WTC11 (cell line): ENCODE measurements around the gene GNAL. TPM values are rescaled to one million over a fixed set of nuclear protein-coding genes. Genes with fewer than 3 reads are reported as not detected.

Experiments used
- ATAC-seq: fragments of 200-7000 bp; cut with Tn5 transposase; 2 replicates; pipeline ENCODE4 v1.10.0; 2021; ENCODE audit warnings: mild to moderate bottlenecking, moderate library complexity
- CTCF ChIA-PET: fragments of 300-600 bp; sonication (Branson Sonifier 250); formaldehyde crosslinking; loops from one replicate; lab custom pipeline; 2021; ENCODE audit warnings: antibody characterized with exemption; lab: Charles Lee
- POLR2A ChIA-PET: fragments of 350-600 bp; sonication (Branson Sonifier 250); formaldehyde crosslinking; loops from one replicate; lab custom pipeline; 2021; ENCODE audit warnings: antibody characterized with exemption; lab: Charles Lee
- DNase-seq: peaks from one replicate; pipeline ENCODE4 v3.0.0; 2021; ENCODE audit warnings: low spot score
- H3K27ac Mint-ChIP-seq: 2 replicates; pipeline ENCODE4 v1.8.0; 2021; ENCODE audit warnings: mixed read lengths
- H3K27me3 Mint-ChIP-seq: 2 replicates; pipeline ENCODE4 v1.8.0; 2021; ENCODE audit warnings: low read depth, mild to moderate bottlenecking, moderate library complexity, mixed read lengths
- H3K36me3 Mint-ChIP-seq: 2 replicates; pipeline ENCODE4 v1.8.0; 2021; ENCODE audit warnings: mixed read lengths
- H3K4me1 Mint-ChIP-seq: 2 replicates; pipeline ENCODE4 v1.8.0; 2022; ENCODE audit warnings: mixed read lengths
- H3K4me3 Mint-ChIP-seq: 2 replicates; pipeline ENCODE4 v1.8.0; 2021; ENCODE audit warnings: mild to moderate bottlenecking, moderate library complexity, mixed read lengths
- H3K9me3 Mint-ChIP-seq: 2 replicates; pipeline ENCODE4 v1.8.0; 2021; ENCODE audit warnings: mixed read lengths
- FOXK1 ChIP-seq: sonication (generic); formaldehyde crosslinking; IDR thresholded peaks from 2 replicates; pipeline ENCODE4 v1.8.0; 2022; ENCODE audit warnings: mild to moderate bottlenecking, moderate library complexity, missing genetic modification reagents
- FOXP1 ChIP-seq: sonication (generic); formaldehyde crosslinking; IDR thresholded peaks from 2 replicates; pipeline ENCODE4 v1.8.0; 2022; ENCODE audit warnings: missing genetic modification reagents, mild to moderate bottlenecking, moderate library complexity, borderline replicate concordance
- GRHL2 ChIP-seq: fragments of 250-450 bp; sonication (Bioruptor Pico); IDR thresholded peaks from 2 replicates; pipeline ENCODE4 v1.8.0; 2022; ENCODE audit warnings: mild to moderate bottlenecking, moderate library complexity; ENCODE audit not compliant: insufficient replicate concordance, severe bottlenecking
- GTF2I ChIP-seq: fragments of 250-450 bp; sonication (Bioruptor Pico); conservative IDR thresholded peaks from 2 replicates; pipeline ENCODE4 v1.4.0; 2021; ENCODE audit warnings: mild to moderate bottlenecking
- IRF2 ChIP-seq: sonication (generic); formaldehyde crosslinking; IDR thresholded peaks from 2 replicates; pipeline ENCODE4 v1.8.0; 2022; ENCODE audit warnings: low read depth, missing genetic modification reagents, borderline replicate concordance
- NR1H2 ChIP-seq: sonication (generic); formaldehyde crosslinking; IDR thresholded peaks from 2 replicates; pipeline ENCODE4 v1.9.0; 2021; ENCODE audit warnings: mild to moderate bottlenecking, moderate library complexity, missing genetic modification reagents
- OVOL2 ChIP-seq: fragments of 250-450 bp; sonication (Bioruptor Pico); IDR thresholded peaks from 2 replicates; pipeline ENCODE4 v1.9.0; 2021; ENCODE audit warnings: mild to moderate bottlenecking, borderline replicate concordance
- RELA ChIP-seq: sonication (generic); formaldehyde crosslinking; IDR thresholded peaks from 2 replicates; pipeline ENCODE4 v1.8.1; 2022; ENCODE audit warnings: missing genetic modification reagents, mild to moderate bottlenecking, borderline replicate concordance
- SP1 ChIP-seq: sonication (generic); formaldehyde crosslinking; conservative IDR thresholded peaks from 2 replicates; pipeline ENCODE4 v1.8.1; 2022; ENCODE audit warnings: missing genetic modification reagents
- ZNF232 ChIP-seq: sonication (generic); formaldehyde crosslinking; IDR thresholded peaks from 2 replicates; pipeline ENCODE4 v1.8.0; 2022; ENCODE audit warnings: mild to moderate bottlenecking, missing genetic modification reagents
- ZNF317 ChIP-seq: sonication (generic); formaldehyde crosslinking; IDR thresholded peaks from 2 replicates; pipeline ENCODE4 v1.8.1; 2023; ENCODE audit warnings: low read depth, mild to moderate bottlenecking, moderate library complexity, missing genetic modification reagents, borderline replicate concordance
- ZNF396 ChIP-seq: fragments of 250-450 bp; sonication (Bioruptor Pico); IDR thresholded peaks from 2 replicates; pipeline ENCODE4 v1.8.0; 2021; ENCODE audit warnings: mild to moderate bottlenecking, moderate library complexity, borderline replicate concordance
- ZNF671 ChIP-seq: fragments of 250-450 bp; sonication (Bioruptor Pico); IDR thresholded peaks from 2 replicates; pipeline ENCODE4 v1.8.0; 2021; ENCODE audit warnings: mild to moderate bottlenecking
- total RNA-seq: library from RNA; stranded (reverse); gene quantifications from 3 replicates; pipeline ENCODE4 v1.2.3, GENCODE V29; 2021
- TF ChIP-seq, protein P1 (sequence below): fragments of 250-450 bp; sonication (Bioruptor Pico); IDR thresholded peaks from 2 replicates; pipeline ENCODE4 v1.9.0; 2021; ENCODE audit warnings: moderate library complexity, mild to moderate bottlenecking, inconsistent platforms, borderline replicate concordance
- TF ChIP-seq, protein P2 (sequence below): sonication (generic); formaldehyde crosslinking; IDR thresholded peaks from 2 replicates; pipeline ENCODE4 v1.8.1; 2023; ENCODE audit warnings: mild to moderate bottlenecking, missing genetic modification reagents
- TF ChIP-seq, protein P3 (sequence below): sonication (generic); formaldehyde crosslinking; IDR thresholded peaks from 2 replicates; pipeline ENCODE4 v1.8.0; 2022; ENCODE audit warnings: mild to moderate bottlenecking, missing genetic modification reagents
- TF ChIP-seq, protein P4 (sequence below): fragments of 250-450 bp; sonication (Bioruptor Pico); IDR thresholded peaks from 2 replicates; pipeline ENCODE4 v1.9.0; 2021; ENCODE audit warnings: mild to moderate bottlenecking
- TF ChIP-seq, protein P5 (sequence below): sonication (generic); formaldehyde crosslinking; IDR thresholded peaks from 2 replicates; pipeline ENCODE4 v1.8.0; 2022; ENCODE audit warnings: mild to moderate bottlenecking, missing genetic modification reagents
- TF ChIP-seq, protein P6 (sequence below): sonication (generic); formaldehyde crosslinking; IDR thresholded peaks from 2 replicates; pipeline ENCODE4 v1.8.0; 2023; ENCODE audit warnings: missing genetic modification reagents, mild to moderate bottlenecking, borderline replicate concordance
- TF ChIP-seq, protein P7 (sequence below): fragments of 250-450 bp; sonication (Bioruptor Pico); IDR thresholded peaks from 2 replicates; pipeline ENCODE4 v2.1.2; 2022; ENCODE audit warnings: mild to moderate bottlenecking, moderate library complexity

Gene GNAL
- total RNA-seq, 1 experiment from 2014 or later: 22.3 TPM

DNA sequence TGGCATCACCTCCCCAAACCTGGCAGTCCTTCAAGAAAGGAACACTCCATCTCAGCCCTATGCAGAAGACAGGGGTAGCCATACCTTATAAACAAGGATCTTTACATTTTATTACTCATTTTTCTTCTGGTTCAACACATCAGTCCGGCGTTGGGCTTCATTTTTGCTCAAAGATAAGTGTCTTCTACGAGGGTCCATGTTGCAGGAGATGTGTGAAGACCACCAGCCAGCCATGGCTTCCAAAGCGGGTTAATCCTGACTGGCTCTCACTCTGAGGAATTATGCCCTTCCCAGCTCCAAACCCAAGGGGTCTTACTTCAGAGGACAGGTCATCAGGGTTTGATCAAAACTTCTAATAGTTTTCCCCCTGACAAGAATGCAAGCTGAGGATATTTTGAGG, 23.9 kb upstream of the GNAL start:
- Mint-ChIP-seq H3K27ac (no peak overlapping the region), H3K4me3 (no peak overlapping the region), H3K4me1 (peaks cover 33% of the 10 kb centered on the region), H3K36me3 (no peaks in the 10 kb centered on the region), H3K9me3 (no peaks in the 10 kb centered on the region), H3K27me3 (peaks cover 3% of the 10 kb centered on the region)
- ChIA-PET CTCF (interaction anchor here (2.0 to 2.5 kb wide), 3 partner anchors 9 to 374 kb away, joined by 7 to 19 read pairs (median 14); no protein-coding TSS in a partner anchor), POLR2A (no interaction called here)
- no peak for DNase-seq
- ATAC-seq: no peak
- TF ChIP-seq SP1 (CRISPR knock-in tag) (no peak), GTF2I (no peak), NR1H2 (CRISPR knock-in tag) (no peak), ZNF317 (CRISPR knock-in tag) (no peak), RELA (CRISPR knock-in tag) (no peak)
- TF ChIP-seq, protein P1, sequence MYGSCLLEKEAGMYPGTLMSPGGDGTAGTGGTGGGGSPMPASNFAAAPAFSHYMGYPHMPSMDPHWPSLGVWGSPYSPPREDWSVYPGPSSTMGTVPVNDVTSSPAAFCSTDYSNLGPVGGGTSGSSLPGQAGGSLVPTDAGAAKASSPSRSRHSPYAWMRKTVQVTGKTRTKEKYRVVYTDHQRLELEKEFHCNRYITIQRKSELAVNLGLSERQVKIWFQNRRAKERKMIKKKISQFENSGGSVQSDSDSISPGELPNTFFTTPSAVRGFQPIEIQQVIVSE (CRISPR knock-in tag): no peak
- TF ChIP-seq, protein P2, sequence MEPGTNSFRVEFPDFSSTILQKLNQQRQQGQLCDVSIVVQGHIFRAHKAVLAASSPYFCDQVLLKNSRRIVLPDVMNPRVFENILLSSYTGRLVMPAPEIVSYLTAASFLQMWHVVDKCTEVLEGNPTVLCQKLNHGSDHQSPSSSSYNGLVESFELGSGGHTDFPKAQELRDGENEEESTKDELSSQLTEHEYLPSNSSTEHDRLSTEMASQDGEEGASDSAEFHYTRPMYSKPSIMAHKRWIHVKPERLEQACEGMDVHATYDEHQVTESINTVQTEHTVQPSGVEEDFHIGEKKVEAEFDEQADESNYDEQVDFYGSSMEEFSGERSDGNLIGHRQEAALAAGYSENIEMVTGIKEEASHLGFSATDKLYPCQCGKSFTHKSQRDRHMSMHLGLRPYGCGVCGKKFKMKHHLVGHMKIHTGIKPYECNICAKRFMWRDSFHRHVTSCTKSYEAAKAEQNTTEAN (CRISPR knock-in tag): no peak

DNA sequence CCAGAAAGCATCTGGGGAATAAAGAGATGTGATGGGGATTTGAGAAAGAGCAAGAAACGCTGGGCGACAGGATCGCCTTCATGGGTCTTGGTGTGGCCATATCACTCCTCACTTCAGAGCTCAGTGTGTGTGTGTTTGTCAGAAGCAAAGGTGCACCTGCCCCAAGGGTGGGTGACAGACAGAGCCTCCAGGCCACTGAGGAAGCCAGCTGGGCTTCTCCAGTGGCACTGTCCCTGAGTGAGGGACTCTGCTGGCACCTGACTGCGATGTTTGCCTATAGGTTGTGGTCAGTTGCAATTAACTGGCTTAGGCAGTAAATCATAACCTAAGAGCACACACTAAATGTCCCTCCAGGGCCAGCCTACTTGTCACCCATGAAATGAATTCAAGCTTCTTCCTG, 23.5 kb upstream of the GNAL start:
- no peak for ATAC-seq
- Mint-ChIP-seq H3K36me3 (no peaks in the 10 kb centered on the region), H3K4me3 (no peak overlapping the region), H3K27ac (no peak overlapping the region), H3K4me1 (peaks cover 37% of the 10 kb centered on the region), H3K9me3 (no peaks in the 10 kb centered on the region), H3K27me3 (peaks cover 7% of the 10 kb centered on the region)
- ChIA-PET CTCF (interaction anchor here (1.2 to 2.5 kb wide), 5 partner anchors 10 to 374 kb away, joined by 4 to 19 read pairs (median 9); no protein-coding TSS in a partner anchor), POLR2A (no interaction called here)
- no peak for TF ChIP-seq IRF2 (CRISPR knock-in tag)
- TF ChIP-seq FOXK1: no peak
- TF ChIP-seq, protein P3, sequence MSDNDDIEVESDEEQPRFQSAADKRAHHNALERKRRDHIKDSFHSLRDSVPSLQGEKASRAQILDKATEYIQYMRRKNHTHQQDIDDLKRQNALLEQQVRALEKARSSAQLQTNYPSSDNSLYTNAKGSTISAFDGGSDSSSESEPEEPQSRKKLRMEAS (CRISPR knock-in tag): no peak
- TF ChIP-seq, protein P4, sequence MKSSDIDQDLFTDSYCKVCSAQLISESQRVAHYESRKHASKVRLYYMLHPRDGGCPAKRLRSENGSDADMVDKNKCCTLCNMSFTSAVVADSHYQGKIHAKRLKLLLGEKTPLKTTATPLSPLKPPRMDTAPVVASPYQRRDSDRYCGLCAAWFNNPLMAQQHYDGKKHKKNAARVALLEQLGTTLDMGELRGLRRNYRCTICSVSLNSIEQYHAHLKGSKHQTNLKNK (CRISPR knock-in tag): no peak
- no peak for TF ChIP-seq ZNF232 (CRISPR knock-in tag)
- TF ChIP-seq ZNF396 (CRISPR knock-in tag): no peak
- TF ChIP-seq, protein P5, sequence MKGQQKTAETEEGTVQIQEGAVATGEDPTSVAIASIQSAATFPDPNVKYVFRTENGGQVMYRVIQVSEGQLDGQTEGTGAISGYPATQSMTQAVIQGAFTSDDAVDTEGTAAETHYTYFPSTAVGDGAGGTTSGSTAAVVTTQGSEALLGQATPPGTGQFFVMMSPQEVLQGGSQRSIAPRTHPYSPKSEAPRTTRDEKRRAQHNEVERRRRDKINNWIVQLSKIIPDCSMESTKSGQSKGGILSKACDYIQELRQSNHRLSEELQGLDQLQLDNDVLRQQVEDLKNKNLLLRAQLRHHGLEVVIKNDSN (CRISPR knock-in tag): no peak
- no peak for TF ChIP-seq FOXP1 (CRISPR knock-in tag)
- TF ChIP-seq, protein P6, sequence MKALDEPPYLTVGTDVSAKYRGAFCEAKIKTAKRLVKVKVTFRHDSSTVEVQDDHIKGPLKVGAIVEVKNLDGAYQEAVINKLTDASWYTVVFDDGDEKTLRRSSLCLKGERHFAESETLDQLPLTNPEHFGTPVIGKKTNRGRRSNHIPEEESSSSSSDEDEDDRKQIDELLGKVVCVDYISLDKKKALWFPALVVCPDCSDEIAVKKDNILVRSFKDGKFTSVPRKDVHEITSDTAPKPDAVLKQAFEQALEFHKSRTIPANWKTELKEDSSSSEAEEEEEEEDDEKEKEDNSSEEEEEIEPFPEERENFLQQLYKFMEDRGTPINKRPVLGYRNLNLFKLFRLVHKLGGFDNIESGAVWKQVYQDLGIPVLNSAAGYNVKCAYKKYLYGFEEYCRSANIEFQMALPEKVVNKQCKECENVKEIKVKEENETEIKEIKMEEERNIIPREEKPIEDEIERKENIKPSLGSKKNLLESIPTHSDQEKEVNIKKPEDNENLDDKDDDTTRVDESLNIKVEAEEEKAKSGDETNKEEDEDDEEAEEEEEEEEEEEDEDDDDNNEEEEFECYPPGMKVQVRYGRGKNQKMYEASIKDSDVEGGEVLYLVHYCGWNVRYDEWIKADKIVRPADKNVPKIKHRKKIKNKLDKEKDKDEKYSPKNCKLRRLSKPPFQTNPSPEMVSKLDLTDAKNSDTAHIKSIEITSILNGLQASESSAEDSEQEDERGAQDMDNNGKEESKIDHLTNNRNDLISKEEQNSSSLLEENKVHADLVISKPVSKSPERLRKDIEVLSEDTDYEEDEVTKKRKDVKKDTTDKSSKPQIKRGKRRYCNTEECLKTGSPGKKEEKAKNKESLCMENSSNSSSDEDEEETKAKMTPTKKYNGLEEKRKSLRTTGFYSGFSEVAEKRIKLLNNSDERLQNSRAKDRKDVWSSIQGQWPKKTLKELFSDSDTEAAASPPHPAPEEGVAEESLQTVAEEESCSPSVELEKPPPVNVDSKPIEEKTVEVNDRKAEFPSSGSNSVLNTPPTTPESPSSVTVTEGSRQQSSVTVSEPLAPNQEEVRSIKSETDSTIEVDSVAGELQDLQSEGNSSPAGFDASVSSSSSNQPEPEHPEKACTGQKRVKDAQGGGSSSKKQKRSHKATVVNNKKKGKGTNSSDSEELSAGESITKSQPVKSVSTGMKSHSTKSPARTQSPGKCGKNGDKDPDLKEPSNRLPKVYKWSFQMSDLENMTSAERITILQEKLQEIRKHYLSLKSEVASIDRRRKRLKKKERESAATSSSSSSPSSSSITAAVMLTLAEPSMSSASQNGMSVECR: no peak
- TF ChIP-seq ZNF671 (CRISPR knock-in tag): no peak
- TF ChIP-seq, protein P7, sequence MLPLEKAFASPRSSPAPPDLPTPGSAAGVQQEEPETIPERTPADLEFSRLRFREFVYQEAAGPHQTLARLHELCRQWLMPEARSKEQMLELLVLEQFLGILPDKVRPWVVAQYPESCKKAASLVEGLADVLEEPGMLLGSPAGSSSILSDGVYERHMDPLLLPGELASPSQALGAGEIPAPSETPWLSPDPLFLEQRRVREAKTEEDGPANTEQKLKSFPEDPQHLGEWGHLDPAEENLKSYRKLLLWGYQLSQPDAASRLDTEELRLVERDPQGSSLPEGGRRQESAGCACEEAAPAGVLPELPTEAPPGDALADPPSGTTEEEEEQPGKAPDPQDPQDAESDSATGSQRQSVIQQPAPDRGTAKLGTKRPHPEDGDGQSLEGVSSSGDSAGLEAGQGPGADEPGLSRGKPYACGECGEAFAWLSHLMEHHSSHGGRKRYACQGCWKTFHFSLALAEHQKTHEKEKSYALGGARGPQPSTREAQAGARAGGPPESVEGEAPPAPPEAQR (CRISPR knock-in tag): no peak
- no peak for TF ChIP-seq OVOL2 (CRISPR knock-in tag)
- TF ChIP-seq GRHL2 (CRISPR knock-in tag): no peak
- no peak for DNase-seq
